ENCODE data around the gene BCDIN3D. TPM values are rescaled to one million over a fixed set of nuclear protein-coding genes. Genes with fewer than 3 reads are reported as not detected.

Gene BCDIN3D
- polyA plus RNA-seq, 1 donor (not counting 4 experiments of a cell fraction or from before 2014, with no cell fraction given): 3.7 TPM

GRCh38 chr12:49798248-49798647, 44.7 kb downstream of the BCDIN3D start:
- Histone ChIP-seq H3K27ac (ENCODE audit: control insufficient read depth, insufficient read depth, low read length) (no peak overlapping the region), H2AFZ (ENCODE audit: control insufficient read depth, low read length) (no peak overlapping the region), H3K36me3 (ENCODE audit: control insufficient read depth in 2 of 2, extremely low read depth in 1 of 2, insufficient read depth in 2 of 2, low read length in 2 of 2) (peaks cover 16 to 57% of the 10 kb centered on the region in 2 experiments), H4K20me1 (ENCODE audit: control insufficient read depth, extremely low read depth, insufficient read depth, low read length) (no peaks in the 10 kb centered on the region), H3K4me3 (ENCODE audit: control insufficient read depth in 2 of 3, extremely low read depth in 1 of 3, insufficient read depth in 2 of 3, low read depth in 1 of 3, low read length in 3 of 3) (no peak overlapping the region), H3K27me3 (ENCODE audit: control insufficient read depth, extremely low read depth, insufficient read depth, low read length) (no peaks in the 10 kb centered on the region), H3K4me1 (ENCODE audit: control insufficient read depth, extremely low read depth, insufficient read depth, low read length) (no peaks in the 10 kb centered on the region), H3K79me2 (ENCODE audit: control insufficient read depth, insufficient read depth, low read length) (no peaks in the 10 kb centered on the region), H3K9ac (ENCODE audit: control insufficient read depth, extremely low read depth, insufficient read depth, low read length) (no peak overlapping the region), H3K4me2 (ENCODE audit: control insufficient read depth, extremely low read depth, insufficient read depth, low read depth, low read length) (no peak overlapping the region), H3K9me1 (ENCODE audit: control insufficient read depth, extremely low read depth, insufficient read depth, low read length) (no peaks in the 10 kb centered on the region), H3K9me3 (ENCODE audit: control insufficient read depth, low read depth, low read length) (no peaks in the 10 kb centered on the region)
- FAIRE-seq (no peak), DNase-seq (ENCODE audit: low read depth, low spot score) (no peak)
- dilution Hi-C loops (cut with MboI; ENCODE audit: extremely low pct_ligation_motif_present, low sequenced_read_pairs): no loop called here
- TF ChIP-seq CTCF (optimal IDR thresholded peaks at IDR 0.05 in 1 of 3, IDR thresholded peaks at IDR 0.05 in 1 of 3, conservative IDR thresholded peaks at IDR 0.05 in 1 of 3; ENCODE audit: extremely low read depth in 1 of 3, insufficient read depth in 2 of 3, low read length in 3 of 3) (no peak), EZH2 (IDR thresholded peaks at IDR 0.05; ENCODE audit: low read length) (no peak)

GRCh38 chr12:49797449-49797776, 45.5 kb downstream of the BCDIN3D start:
- dilution Hi-C loops (cut with MboI; ENCODE audit: extremely low pct_ligation_motif_present, low sequenced_read_pairs): no loop called here

More at GRCh38 chr12:49797449-49797776, 45.5 kb downstream of the BCDIN3D start:
- no peak for DNase-seq (ENCODE audit: low read depth, low spot score)
- H3K27ac ChIP-seq (ENCODE audit: control insufficient read depth, insufficient read depth, low read length): no peak overlapping the region
- no peak for TF ChIP-seq CTCF (optimal IDR thresholded peaks at IDR 0.05 in 1 of 3, IDR thresholded peaks at IDR 0.05 in 1 of 3, conservative IDR thresholded peaks at IDR 0.05 in 1 of 3; ENCODE audit: extremely low read depth in 1 of 3, insufficient read depth in 2 of 3, low read length in 3 of 3)
- no peak for TF ChIP-seq EZH2 (IDR thresholded peaks at IDR 0.05; ENCODE audit: low read length)
- H3K36me3 ChIP-seq (ENCODE audit: control insufficient read depth in 2 of 2, extremely low read depth in 1 of 2, insufficient read depth in 2 of 2, low read length in 2 of 2): peaks cover 10 to 55% of the 10 kb centered on the region in 2 experiments
- no peaks in the 10 kb centered on the region for H3K79me2 ChIP-seq (ENCODE audit: control insufficient read depth, insufficient read depth, low read length)
- no peaks in the 10 kb centered on the region for H3K9me3 ChIP-seq (ENCODE audit: control insufficient read depth, low read depth, low read length)
- no peaks in the 10 kb centered on the region for H3K4me1 ChIP-seq (ENCODE audit: control insufficient read depth, extremely low read depth, insufficient read depth, low read length)
- H2AFZ ChIP-seq (ENCODE audit: control insufficient read depth, low read length): no peak overlapping the region
- H3K4me3 ChIP-seq (ENCODE audit: control insufficient read depth in 2 of 3, extremely low read depth in 1 of 3, insufficient read depth in 2 of 3, low read depth in 1 of 3, low read length in 3 of 3): no peak overlapping the region
- H3K27me3 ChIP-seq (ENCODE audit: control insufficient read depth, extremely low read depth, insufficient read depth, low read length): no peaks in the 10 kb centered on the region
- no peaks in the 10 kb centered on the region for H3K9me1 ChIP-seq (ENCODE audit: control insufficient read depth, extremely low read depth, insufficient read depth, low read length)
- no peak overlapping the region for H3K9ac ChIP-seq (ENCODE audit: control insufficient read depth, extremely low read depth, insufficient read depth, low read length)
- no peak overlapping the region for H3K4me2 ChIP-seq (ENCODE audit: control insufficient read depth, extremely low read depth, insufficient read depth, low read depth, low read length)
- no peaks in the 10 kb centered on the region for H4K20me1 ChIP-seq (ENCODE audit: control insufficient read depth, extremely low read depth, insufficient read depth, low read length)
- no peak for FAIRE-seq

All from keratinocyte (primary cell).